ENCODE data around the gene SLC24A3.

GRCh38 chr20:19761326-19761725 is 548.9 kb downstream of the SLC24A3 start:
- TF ChIP-seq CTCF (conservative IDR thresholded peaks at IDR 0.05; ENCODE audit: low read length): no peak
- TF ChIP-seq EZH2phosphoT487 (IDR thresholded peaks at IDR 0.05; ENCODE audit: borderline replicate concordance): no peak
